Measurements from ENCODE around the gene CCSER2.
"Not testable (repeated sequence)": the region's sequence is repeated elsewhere in the genome, so short reads cannot be mapped to it uniquely, and the experiment has no call there.

Gene CCSER2
- 121 to 215 (median 207) reads per million in 3 donors for total RNA-seq

DNA sequence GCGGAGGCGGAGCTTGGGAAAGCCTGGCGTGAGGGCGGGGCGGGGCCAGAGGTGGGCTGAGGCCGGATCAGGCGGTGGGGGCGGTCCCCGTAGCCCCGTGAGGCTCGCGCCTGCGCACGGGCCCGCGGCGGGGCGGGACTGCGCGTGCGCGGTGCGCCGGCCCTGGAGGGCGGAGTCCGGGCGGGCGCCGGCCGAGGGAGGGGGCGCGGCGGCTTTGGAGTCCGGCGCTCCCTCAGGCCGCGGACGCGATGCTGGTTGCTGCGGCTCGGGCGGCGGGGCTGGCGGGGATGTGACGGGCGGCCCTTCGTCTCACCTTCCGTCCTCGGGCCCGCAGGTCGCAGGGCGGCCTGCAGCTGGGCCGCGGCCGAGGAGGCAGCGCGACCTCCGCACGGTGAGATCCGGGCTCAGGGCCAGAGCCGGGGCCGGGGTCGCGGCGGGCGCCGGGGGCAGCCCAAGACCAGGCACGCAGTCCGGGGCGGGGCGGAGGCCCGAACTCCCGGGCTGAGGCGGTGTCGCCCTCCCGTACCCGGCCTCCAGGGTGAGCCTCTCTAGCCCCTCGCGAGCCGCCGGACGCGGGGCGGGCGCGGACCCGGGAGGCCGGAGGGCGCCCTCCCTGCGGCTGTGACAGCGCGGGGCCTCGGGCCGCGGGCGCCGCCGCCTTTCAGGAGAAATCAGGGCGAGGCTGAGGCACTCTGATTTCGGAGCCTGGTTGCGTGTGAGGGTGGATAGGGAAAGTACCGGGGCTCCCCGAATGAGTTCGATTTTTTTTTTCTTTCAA is at the start of gene CCSER2:
Gene CCSER2 (plus strand): TSS at position 172 of the 778 bp plus-strand sequence. CDS start 42,464 bp downstream, outside the sequence.
- H3K27ac ChIP-seq (ENCODE audit: insufficient read depth, low read length, poor library complexity, severe bottlenecking), result peak within 1 kb of the TSS; percentile 99
- peak within 1 kb of the TSS; percentile 69 for H3K4me3 ChIP-seq (ENCODE audit: insufficient read depth, low read depth, low read length, poor library complexity, severe bottlenecking)
- peak; percentile 81 to 91 (median 91) for DNase-seq
- peaks cover 24% of the 10 kb centered on the region for H3K4me1 ChIP-seq (ENCODE audit: control insufficient read depth, insufficient read depth, low read length, poor library complexity, severe bottlenecking)
- H3K36me3 ChIP-seq (ENCODE audit: control insufficient read depth, insufficient read depth, low read length), result no peaks in the 10 kb centered on the region
- no peaks in the 10 kb centered on the region for H3K9me3 ChIP-seq (ENCODE audit: control insufficient read depth, low read length)
- no peaks in the 10 kb centered on the region for H3K27me3 ChIP-seq (replicated peaks; ENCODE audit: control insufficient read depth, insufficient read depth, low read length, poor library complexity, severe bottlenecking)

DNA sequence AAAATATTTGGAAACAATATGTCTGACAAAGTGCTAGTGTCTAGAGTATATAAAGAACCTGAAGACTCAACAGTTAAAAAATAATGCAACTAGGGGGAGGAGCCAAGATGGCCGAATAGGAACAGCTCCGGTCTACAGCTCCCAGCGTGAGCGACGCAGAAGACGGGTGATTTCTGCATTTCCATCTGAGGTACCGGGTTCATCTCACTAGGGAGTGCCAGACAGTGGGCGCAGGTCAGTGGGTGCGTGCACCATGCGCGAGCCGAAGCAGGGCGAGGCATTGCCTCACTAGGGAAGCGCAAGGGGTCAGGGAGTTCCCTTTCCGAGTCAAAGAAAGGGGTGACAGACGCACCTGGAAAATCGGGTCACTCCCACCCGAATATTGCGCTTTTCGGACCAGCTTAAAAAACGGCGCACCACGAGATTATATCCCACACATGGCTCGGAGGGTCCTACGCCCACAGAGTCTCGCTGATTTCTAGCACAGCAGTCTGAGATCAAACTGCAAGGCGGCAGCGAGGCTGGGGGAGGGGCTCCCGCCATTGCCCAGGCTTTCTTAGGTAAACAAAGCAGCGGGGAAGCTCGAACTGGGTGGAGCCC is 48.4 kb upstream of the CCSER2 start:
- not testable (repeated sequence) for H3K4me3 ChIP-seq (ENCODE audit: insufficient read depth, low read depth, low read length, poor library complexity, severe bottlenecking); H3K36me3 ChIP-seq (ENCODE audit: control insufficient read depth, insufficient read depth, low read length); H3K9me3 ChIP-seq (ENCODE audit: control insufficient read depth, low read length); H3K4me1 ChIP-seq (ENCODE audit: control insufficient read depth, insufficient read depth, low read length, poor library complexity, severe bottlenecking); H3K27ac ChIP-seq (ENCODE audit: insufficient read depth, low read length, poor library complexity, severe bottlenecking); H3K27me3 ChIP-seq (replicated peaks; ENCODE audit: control insufficient read depth, insufficient read depth, low read length, poor library complexity, severe bottlenecking); DNase-seq

DNA sequence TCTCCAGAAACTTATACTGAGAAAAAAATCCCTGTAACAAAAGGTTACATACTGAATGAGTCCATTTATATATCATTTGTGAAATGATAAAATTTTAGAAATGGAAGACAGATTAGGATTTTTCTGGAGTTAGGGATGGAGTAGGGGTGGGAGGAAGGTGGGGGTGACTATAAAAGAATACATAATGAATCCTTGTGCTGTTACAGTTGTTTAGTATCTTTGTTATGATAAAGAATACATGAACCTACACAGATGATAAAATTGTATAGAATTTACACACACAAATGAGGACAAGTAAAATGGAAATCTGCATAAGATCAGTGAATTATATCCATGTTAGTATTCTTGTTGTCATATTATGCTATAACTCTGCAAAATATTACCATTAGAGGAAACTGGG is 41.7 kb upstream of the CCSER2 start:
- Histone ChIP-seq H3K4me1 (ENCODE audit: control insufficient read depth, insufficient read depth, low read length, poor library complexity, severe bottlenecking) (no peaks in the 10 kb centered on the region), H3K36me3 (ENCODE audit: control insufficient read depth, insufficient read depth, low read length) (no peaks in the 10 kb centered on the region), H3K9me3 (ENCODE audit: control insufficient read depth, low read length) (no peaks in the 10 kb centered on the region), H3K4me3 (ENCODE audit: insufficient read depth, low read depth, low read length, poor library complexity, severe bottlenecking) (no peak overlapping the region), H3K27me3 (replicated peaks; ENCODE audit: control insufficient read depth, insufficient read depth, low read length, poor library complexity, severe bottlenecking) (no peaks in the 10 kb centered on the region), H3K27ac (ENCODE audit: insufficient read depth, low read length, poor library complexity, severe bottlenecking) (no peak overlapping the region)
- no peak for DNase-seq

- Histone ChIP-seq H3K36me3 (ENCODE audit: control insufficient read depth, insufficient read depth, low read length) (no peaks in the 10 kb centered on the region), H3K27me3 (replicated peaks; ENCODE audit: control insufficient read depth, insufficient read depth, low read length, poor library complexity, severe bottlenecking) (no peaks in the 10 kb centered on the region), H3K27ac (ENCODE audit: insufficient read depth, low read length, poor library complexity, severe bottlenecking) (no peak overlapping the region), H3K9me3 (ENCODE audit: control insufficient read depth, low read length) (no peaks in the 10 kb centered on the region), H3K4me1 (ENCODE audit: control insufficient read depth, insufficient read depth, low read length, poor library complexity, severe bottlenecking) (no peaks in the 10 kb centered on the region), H3K4me3 (ENCODE audit: insufficient read depth, low read depth, low read length, poor library complexity, severe bottlenecking) (no peak overlapping the region)
- no peak for DNase-seq
These were observed 40.2 kb upstream of the CCSER2 start for GRCh38 chr10:84288151-84288550.

DNA sequence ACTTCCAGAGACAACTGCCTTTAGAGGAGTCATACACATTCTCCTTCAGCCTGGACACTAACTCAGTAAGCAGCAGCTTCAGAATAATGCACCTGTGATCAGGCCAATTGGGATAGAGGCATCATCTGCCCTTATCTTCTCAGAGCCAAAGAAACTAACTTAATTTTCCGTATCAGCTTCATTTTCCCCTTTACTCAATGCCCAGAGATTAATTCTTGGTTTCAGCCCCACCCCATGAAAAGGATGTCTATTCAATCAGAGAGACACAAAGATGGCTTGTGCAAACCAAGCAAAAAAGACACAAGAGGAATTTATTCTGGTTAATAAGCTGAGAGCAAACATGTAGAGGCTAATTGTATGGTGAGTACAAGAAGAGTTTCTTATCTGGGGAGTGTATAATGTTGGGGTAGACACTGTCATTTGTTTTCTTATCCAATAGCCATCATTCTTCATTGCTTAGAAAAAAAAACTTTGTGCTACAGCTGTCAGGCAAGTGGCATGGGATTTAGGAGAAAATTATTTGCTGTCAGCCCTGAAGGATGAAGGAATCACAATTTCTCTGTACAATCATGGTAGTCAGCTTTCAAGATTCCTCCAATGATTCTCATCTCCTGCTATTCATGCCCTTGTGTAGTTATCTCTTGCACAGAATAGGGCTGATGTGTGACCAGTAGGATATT is 38.7 kb upstream of the CCSER2 start:
- no peaks in the 10 kb centered on the region for H3K4me1 ChIP-seq (ENCODE audit: control insufficient read depth, insufficient read depth, low read length, poor library complexity, severe bottlenecking)
- H3K27me3 ChIP-seq (replicated peaks; ENCODE audit: control insufficient read depth, insufficient read depth, low read length, poor library complexity, severe bottlenecking), result no peaks in the 10 kb centered on the region
- H3K36me3 ChIP-seq (ENCODE audit: control insufficient read depth, insufficient read depth, low read length), result no peaks in the 10 kb centered on the region
- H3K4me3 ChIP-seq (ENCODE audit: insufficient read depth, low read depth, low read length, poor library complexity, severe bottlenecking), result no peak overlapping the region
- DNase-seq, result no peak
- no peaks in the 10 kb centered on the region for H3K9me3 ChIP-seq (ENCODE audit: control insufficient read depth, low read length)
- H3K27ac ChIP-seq (ENCODE audit: insufficient read depth, low read length, poor library complexity, severe bottlenecking), result no peak overlapping the region

DNA sequence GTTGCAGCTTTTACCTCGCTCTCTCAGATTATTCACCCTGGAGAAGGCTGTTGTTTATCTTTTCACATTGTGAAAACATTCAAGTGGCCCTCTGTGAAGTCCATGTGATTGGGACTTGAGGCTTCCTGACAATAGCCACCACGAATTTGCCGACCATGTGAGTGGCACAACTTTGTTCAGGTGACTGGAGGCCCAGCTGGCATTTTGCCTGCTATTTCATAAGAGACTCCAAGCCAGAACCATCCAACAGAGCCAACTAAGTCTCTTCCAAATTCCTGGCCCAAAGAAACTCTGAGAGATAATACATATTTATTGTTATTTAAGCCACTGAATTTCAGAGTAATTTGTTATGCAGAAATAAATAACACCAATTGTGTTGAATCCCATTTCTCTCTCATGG is 38.2 kb upstream of the CCSER2 start:
- no peaks in the 10 kb centered on the region for H3K36me3 ChIP-seq (ENCODE audit: control insufficient read depth, insufficient read depth, low read length)
- no peaks in the 10 kb centered on the region for H3K4me1 ChIP-seq (ENCODE audit: control insufficient read depth, insufficient read depth, low read length, poor library complexity, severe bottlenecking)
- H3K4me3 ChIP-seq (ENCODE audit: insufficient read depth, low read depth, low read length, poor library complexity, severe bottlenecking), result no peak overlapping the region
- DNase-seq, result no peak
- H3K27ac ChIP-seq (ENCODE audit: insufficient read depth, low read length, poor library complexity, severe bottlenecking), result no peak overlapping the region
- no peaks in the 10 kb centered on the region for H3K9me3 ChIP-seq (ENCODE audit: control insufficient read depth, low read length)
- no peaks in the 10 kb centered on the region for H3K27me3 ChIP-seq (replicated peaks; ENCODE audit: control insufficient read depth, insufficient read depth, low read length, poor library complexity, severe bottlenecking)

DNA sequence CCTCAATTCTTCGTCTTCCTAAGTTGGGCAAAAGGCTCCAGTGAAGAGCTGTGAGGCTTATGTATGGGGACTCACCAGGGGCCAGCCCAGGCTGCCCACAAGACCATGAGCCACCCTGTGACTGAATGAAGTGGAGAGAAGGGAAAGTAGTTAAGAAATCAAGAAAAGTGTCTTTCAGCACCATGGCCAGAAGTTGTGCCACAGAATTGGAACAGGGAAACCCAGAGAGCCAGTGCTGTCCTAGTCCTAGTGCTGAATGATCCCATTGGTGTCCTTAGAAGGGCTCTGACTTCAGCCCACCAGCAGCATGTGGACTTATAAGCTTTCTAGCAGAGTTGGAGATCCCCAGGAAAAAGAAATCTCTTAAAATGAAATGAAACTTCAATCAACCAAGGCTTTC is 37.0 kb upstream of the CCSER2 start:
- H3K4me3 ChIP-seq (ENCODE audit: insufficient read depth, low read depth, low read length, poor library complexity, severe bottlenecking), result no peak overlapping the region
- DNase-seq, result no peak
- H3K4me1 ChIP-seq (ENCODE audit: control insufficient read depth, insufficient read depth, low read length, poor library complexity, severe bottlenecking), result no peaks in the 10 kb centered on the region
- no peaks in the 10 kb centered on the region for H3K27me3 ChIP-seq (replicated peaks; ENCODE audit: control insufficient read depth, insufficient read depth, low read length, poor library complexity, severe bottlenecking)
- H3K9me3 ChIP-seq (ENCODE audit: control insufficient read depth, low read length), result no peaks in the 10 kb centered on the region
- no peaks in the 10 kb centered on the region for H3K36me3 ChIP-seq (ENCODE audit: control insufficient read depth, insufficient read depth, low read length)
- no peak overlapping the region for H3K27ac ChIP-seq (ENCODE audit: insufficient read depth, low read length, poor library complexity, severe bottlenecking)

DNA sequence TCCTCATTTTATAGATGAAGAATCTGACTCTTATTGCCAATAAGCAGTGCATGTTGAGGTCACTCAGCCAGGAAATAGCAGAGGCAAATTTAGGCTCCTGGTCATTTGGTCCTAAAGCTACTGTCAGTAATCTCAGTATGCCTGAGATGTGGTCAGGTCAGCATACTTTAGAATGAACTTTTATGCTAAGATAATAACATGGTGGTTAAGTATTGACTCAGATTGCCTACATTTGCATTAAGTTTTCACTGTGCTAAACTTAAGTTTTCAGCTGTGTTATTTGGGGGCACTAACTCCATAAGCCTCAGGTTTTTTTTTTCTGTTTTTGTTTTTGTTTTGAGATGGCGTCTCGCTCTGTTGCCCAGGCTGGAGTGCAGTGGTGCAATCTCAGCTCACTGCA is 35.9 kb upstream of the CCSER2 start:
- no peak overlapping the region for H3K4me3 ChIP-seq (ENCODE audit: insufficient read depth, low read depth, low read length, poor library complexity, severe bottlenecking)
- no peaks in the 10 kb centered on the region for H3K9me3 ChIP-seq (ENCODE audit: control insufficient read depth, low read length)
- H3K27me3 ChIP-seq (replicated peaks; ENCODE audit: control insufficient read depth, insufficient read depth, low read length, poor library complexity, severe bottlenecking), result no peaks in the 10 kb centered on the region
- H3K4me1 ChIP-seq (ENCODE audit: control insufficient read depth, insufficient read depth, low read length, poor library complexity, severe bottlenecking), result no peaks in the 10 kb centered on the region
- H3K27ac ChIP-seq (ENCODE audit: insufficient read depth, low read length, poor library complexity, severe bottlenecking), result no peak overlapping the region
- no peaks in the 10 kb centered on the region for H3K36me3 ChIP-seq (ENCODE audit: control insufficient read depth, insufficient read depth, low read length)
- DNase-seq, result no peak

DNA sequence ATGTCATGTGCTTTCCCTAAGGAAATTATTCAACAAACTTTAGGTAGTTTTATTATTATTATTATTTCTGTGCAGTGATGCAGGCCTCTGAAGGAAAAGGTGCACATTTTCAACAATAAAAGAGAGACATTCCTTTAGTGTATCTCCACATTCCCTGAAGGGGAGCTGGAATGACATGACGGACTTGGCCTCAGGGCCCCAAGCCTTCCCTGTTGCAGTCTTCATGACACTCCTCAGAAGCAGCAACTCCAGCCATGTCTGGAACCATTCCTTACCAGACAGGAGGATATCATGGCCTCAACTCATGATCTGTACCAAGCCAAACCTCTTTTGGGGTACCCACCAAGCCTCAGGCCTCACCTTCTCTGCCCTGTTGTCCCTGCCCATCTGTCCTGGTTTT is 35.2 kb upstream of the CCSER2 start:
- Histone ChIP-seq H3K36me3 (ENCODE audit: control insufficient read depth, insufficient read depth, low read length) (no peaks in the 10 kb centered on the region), H3K4me3 (ENCODE audit: insufficient read depth, low read depth, low read length, poor library complexity, severe bottlenecking) (no peak overlapping the region), H3K9me3 (ENCODE audit: control insufficient read depth, low read length) (no peaks in the 10 kb centered on the region), H3K27me3 (replicated peaks; ENCODE audit: control insufficient read depth, insufficient read depth, low read length, poor library complexity, severe bottlenecking) (no peaks in the 10 kb centered on the region), H3K27ac (ENCODE audit: insufficient read depth, low read length, poor library complexity, severe bottlenecking) (no peak overlapping the region), H3K4me1 (ENCODE audit: control insufficient read depth, insufficient read depth, low read length, poor library complexity, severe bottlenecking) (no peaks in the 10 kb centered on the region)
- no peak for DNase-seq

DNA sequence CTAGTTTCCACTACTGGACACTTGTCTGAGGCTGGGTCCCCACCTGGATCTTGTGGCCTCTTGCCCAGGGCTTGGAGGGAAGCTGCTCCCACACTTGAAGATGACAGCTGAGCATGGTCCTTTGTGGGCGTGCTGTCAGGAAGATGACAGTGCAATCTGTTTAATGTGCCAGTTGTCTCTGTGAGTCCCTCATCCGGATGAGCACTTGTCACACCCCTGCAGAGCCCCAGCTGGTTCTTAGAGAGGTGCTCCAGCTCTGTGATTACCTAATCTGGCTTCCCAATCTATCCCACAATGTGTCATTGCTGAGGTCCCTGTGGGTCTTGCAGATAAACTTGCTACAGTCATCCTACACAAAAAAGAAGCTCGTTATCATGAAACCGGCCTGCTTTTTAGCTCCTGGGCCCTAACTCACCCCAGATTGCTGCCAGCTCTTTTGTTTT is 34.8 kb upstream of the CCSER2 start:
- Histone ChIP-seq H3K27me3 (replicated peaks; ENCODE audit: control insufficient read depth, insufficient read depth, low read length, poor library complexity, severe bottlenecking) (no peaks in the 10 kb centered on the region), H3K27ac (ENCODE audit: insufficient read depth, low read length, poor library complexity, severe bottlenecking) (no peak overlapping the region), H3K4me1 (ENCODE audit: control insufficient read depth, insufficient read depth, low read length, poor library complexity, severe bottlenecking) (no peaks in the 10 kb centered on the region), H3K4me3 (ENCODE audit: insufficient read depth, low read depth, low read length, poor library complexity, severe bottlenecking) (no peak overlapping the region), H3K36me3 (ENCODE audit: control insufficient read depth, insufficient read depth, low read length) (no peaks in the 10 kb centered on the region), H3K9me3 (ENCODE audit: control insufficient read depth, low read length) (no peaks in the 10 kb centered on the region)
- DNase-seq, result no peak
